SIG-M5 (cell line): Measurements from ENCODE around the gene SLC30A3.

Experiments
- DNase-seq: peaks from one replicate; lab custom pipeline; 2025; lab: John Stamatoyannopoulos, UW

SLC30A3 gene

DNA sequence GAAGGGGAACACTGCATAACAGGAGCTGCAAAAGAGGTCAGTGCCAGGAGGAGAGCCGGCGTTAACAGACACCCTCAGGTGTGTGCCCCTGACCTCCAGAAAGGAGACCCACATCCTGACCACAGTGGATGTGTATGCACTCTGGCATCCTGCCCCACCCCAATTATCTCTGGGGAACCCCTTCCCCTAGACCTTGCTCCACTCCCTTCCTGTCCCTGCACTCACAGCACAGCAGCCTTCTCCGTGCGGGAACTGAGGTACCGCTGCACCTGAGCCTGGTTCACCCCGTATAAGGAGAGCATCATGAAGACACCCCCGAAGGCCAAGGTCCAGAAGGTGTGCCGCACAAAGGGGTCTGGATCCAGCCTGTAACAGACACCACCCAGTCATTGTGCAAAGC, 58.3 kb downstream of the SLC30A3 start:
- DNase-seq: no peak

DNA sequence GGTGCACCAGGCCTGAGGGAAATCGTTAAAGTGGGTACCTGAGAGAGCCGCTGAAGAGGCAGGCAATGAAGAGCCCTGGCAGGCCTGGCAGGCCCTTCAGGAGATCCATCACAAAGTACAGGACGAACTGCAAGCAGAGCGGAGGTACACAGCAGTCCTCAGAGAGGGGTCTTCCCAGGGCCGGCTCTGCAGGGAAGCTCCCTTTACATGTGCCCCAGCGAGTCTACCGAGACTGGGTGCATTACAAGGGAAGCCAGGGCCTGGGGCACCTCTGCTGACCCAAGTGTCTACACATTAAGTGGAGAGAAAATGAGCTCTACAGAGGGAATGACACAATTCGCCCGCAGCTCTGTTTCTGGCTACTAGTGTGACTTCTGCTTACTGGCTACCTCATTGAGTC, 59.1 kb downstream of the SLC30A3 start:
- DNase-seq: no peak
